Measurements from ENCODE around the gene ACP7.
"Not testable (repeated sequence)": the region's sequence is repeated elsewhere in the genome, so short reads cannot be mapped to it uniquely, and the experiment has no call there.

ACP7 gene

GRCh38 chr19:39133431-39134270 lies 49.5 kb downstream of the ACP7 start:
- DNase-seq: no peak

GRCh38 chr19:39135701-39136100 lies 51.5 kb downstream of the ACP7 start:
- DNase-seq: no peak

GRCh38 chr19:39136225-39136940 lies 52.2 kb downstream of the ACP7 start:
- no peak for DNase-seq

DNA sequence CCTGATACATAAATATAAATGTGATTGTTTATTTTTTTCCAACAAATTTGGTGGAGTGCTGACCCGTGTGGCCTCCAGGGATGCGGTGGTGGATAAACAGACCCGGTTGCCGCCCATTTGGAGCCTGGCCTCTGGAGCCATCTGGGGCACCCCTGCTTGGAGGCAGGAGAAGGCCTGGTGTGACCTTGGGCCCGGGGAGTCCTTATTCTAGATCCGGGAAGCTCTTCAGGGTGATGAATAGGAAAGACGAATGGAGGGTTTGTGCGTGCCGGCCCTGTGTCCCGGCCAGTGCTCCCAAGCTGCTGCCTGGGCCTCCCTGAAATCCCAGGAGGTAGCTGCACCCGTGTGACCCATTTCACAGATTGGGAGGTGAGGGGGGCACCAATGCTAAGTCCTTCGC lies 53.0 kb downstream of the ACP7 start:
- no peak for DNase-seq

GRCh38 chr19:39138221-39139211 lies 54.3 kb downstream of the ACP7 start:
- DNase-seq: no peak

DNA sequence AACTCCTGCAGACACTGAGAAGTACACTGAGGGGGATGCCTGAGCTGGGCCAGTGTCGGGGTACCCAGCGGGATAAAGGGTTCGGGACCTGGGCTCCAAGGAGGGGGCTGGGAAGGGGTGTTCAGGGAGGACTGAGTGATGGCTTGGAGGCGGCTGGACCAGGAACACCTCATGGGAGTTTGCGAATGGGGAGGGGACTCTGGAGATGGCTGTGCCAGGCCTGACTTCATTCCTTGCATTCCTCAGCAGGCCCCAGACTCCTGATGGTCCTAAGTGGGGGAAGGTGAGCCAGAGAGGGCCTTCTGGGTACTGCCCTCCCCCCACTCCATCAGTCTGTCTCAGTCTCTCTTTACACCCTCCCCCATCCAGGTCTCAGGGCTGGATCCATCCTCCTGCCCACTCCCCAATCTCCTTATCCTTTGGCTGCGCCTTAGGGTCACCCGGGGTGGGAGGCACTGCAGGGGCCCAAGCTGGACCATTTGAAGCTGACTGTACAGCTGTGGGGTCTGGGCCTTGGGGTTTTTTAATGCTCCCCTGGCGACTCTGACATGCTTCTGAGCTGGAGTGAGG lies 55.2 kb downstream of the ACP7 start:
- DNase-seq: no peak

DNA sequence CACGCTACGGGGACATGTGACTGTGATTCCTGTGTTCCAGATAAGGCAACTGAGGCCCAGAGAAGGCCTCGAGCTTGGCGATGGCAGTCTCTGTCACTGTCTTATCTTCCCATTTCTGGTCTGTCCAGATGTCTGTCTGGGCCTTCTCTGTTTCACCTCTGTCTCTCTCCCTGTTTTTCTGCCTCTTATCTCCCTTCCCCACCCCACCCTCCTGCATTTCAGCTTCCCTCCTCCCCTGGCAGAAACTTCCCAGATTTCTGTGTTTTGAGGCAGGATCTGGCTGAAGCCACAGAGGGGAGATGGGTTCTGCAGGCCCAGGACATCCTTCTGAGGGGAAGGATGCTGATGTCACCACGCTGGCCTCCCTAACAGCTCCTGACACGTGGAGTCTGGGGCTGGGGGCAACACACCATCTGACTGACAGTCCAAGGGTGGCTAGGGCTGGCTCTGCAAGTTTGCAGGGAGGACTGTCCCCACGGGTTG lies 55.8 kb downstream of the ACP7 start:
- DNase-seq: no peak

DNA sequence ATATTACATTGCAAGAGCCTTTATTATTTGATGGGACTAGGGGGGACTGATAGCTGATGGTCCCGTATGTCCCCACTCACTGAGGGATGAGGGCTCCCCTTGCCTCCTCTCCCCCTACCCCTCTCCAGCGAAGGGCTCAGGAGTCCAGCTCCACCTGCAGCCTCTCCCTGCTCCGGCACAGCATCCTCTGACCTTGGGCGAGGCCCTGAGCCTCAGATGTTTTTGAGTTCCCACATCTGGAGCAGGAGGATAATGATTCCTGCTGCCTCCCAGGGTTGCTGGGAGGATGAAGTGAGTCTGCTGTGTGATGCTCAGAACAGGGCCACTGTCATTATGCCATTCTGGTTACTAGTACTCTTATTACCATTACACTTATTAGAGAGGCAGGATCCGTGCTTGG lies 56.4 kb downstream of the ACP7 start:
- no peak for DNase-seq

GRCh38 chr19:39141929-39142328 lies 57.8 kb downstream of the ACP7 start:
- no peak for DNase-seq

DNA sequence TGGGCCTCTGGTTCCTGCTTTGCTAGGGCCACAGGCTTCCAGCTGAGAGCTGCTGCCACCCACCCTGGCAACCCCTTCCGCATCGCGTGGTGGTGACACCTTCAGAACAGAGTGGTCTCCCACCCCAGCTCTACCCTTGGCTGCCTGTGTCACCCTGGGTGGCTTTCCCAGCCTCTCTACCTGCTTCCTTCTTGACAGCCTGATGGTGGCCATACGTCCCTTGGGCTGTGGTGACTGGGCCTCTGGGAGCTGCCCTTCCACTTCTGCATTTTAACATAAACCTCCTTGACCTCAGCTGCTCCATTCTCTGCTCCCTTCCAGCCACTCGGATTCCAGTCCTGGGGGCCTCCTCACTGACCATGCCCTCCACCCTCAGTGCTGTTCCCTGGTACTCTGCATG lies 58.5 kb downstream of the ACP7 start:
- DNase-seq: no peak

- DNase-seq: not testable (repeated sequence)
These were observed 59.7 kb downstream of the ACP7 start for GRCh38 chr19:39143757-39144289.

GRCh38 chr19:39144290-39145071 lies 60.3 kb downstream of the ACP7 start:
- peak; percentile 68 for DNase-seq

DNA sequence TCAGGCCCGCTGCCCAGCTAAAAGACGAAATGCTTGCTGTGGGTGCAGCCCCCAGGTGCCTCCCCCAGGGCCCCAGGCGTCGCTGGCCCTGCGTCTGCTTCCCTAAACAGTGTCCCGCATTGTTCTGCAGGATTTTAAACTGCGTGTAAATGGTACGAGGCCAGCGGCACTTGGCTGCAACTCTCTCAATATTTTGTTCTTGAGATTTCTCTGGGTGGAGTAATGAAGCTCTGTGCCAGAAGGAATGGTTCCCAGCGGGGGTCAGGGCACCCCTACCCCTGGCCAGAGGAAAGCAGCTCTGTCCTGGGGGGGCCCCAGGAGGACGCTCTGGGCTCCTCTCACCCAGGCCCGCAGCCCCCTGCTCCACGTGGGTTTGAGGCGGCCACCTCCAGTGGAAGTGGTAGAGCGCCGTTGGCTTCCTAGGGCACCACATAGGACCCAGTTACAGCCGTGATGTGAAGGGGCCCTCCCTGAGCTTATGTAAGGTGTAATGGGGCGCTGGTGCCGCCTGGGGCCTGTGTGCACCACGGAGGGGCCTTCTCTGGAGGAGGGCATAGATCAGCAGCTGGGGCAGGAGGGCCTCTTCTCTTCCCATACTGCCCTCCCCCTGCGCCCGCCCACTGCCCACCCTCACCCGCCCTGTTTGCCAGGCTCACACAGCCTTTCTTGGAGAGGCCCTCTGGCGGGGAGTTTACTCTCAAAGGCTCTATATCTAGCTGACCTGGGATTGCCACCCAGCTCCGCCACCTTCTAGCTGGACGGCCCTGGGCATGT lies 61.2 kb downstream of the ACP7 start:
- DNase-seq: peak; percentile 57

- DNase-seq: no peak
These were observed 61.9 kb downstream of the ACP7 start for GRCh38 chr19:39146091-39146490.

DNA sequence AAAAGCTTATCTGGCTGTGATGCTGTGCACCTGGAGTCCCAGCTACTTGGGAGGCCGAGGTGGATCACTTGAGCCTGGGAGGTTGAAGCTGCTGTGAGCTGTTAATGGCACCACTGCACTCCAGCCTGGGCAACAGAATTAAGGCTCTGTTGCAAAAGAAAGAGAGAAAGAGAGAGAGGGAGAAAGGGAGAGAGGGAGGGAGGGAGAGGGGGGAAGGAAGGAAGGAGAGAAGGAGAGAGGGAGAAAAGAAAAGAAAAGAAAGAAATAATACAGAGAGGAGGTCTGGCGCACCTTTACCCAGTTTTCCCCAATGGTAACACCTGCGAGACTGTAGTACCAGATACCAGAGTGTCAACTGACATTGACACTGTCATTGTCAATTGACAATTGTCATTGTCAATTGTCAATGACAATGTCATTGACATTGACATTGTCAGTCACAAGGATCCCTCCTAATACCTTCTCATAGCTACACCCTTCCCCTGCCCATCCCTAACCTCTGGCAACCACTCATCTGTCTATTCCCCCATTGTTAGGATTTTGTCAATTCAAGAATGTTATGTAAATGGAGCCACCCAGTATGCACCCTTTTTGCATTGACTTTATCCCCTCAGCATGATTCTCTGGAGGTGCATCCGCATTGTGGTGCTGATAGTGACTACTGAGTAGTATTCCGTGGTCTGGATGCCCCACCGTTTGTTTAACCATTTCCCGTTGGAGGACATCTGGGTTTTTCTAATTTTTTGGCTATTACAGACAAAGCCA lies 62.7 kb downstream of the ACP7 start:
- DNase-seq: no peak

DNA sequence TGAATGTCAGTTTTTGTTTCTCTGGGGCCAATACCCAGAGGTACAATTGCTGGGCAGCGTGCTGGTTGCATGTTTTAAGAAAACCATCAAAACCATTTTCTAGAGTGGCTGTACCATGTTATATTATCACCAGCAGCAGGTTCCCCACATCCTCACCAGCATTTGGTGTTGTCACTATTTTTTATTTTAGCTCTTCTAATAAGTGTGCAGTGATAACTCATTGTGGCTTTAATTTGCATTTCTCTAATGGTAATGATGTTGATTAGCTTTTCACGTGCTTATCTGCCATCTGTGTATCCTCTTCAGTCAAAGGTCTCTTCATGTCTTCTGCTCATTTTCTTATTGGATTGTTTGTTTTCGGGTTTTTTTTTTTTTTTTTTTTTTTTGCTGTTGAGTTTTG lies 63.3 kb downstream of the ACP7 start:
- DNase-seq: no peak

DNA sequence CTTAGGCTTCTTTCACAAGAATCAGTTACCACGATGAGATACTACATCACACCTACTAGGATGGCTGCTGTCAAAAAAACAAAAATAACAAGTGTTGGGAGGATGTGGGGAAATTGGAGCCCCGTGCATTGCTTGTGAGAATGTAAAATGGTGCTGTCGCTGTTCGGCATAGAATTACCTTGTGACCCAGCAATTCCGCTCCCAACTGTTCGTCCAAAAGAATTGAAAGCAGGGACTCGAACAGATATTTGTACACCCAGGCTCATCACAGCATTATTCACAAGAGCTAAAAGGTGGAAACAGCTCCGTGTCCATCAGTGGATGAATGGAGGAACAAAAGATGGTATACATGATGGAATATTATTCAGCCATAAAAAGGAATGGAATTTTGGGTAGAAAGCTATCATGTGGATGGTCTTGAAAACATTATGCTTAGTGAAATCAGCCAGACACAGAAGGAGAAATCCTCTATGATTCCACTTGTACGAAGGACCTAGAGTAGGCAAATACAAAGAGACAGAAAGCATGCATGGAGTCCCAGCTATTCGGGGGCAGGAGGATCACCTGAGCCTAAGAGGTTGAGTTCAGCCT lies 64.9 kb downstream of the ACP7 start:
- no peak for DNase-seq

GRCh38 chr19:39150235-39150634 lies 66.1 kb downstream of the ACP7 start:
- DNase-seq: no peak

All from femur (tissue), 1 donor.